ENCODE measurements around the gene LY6G6C.

The LY6G6C gene

DNA sequence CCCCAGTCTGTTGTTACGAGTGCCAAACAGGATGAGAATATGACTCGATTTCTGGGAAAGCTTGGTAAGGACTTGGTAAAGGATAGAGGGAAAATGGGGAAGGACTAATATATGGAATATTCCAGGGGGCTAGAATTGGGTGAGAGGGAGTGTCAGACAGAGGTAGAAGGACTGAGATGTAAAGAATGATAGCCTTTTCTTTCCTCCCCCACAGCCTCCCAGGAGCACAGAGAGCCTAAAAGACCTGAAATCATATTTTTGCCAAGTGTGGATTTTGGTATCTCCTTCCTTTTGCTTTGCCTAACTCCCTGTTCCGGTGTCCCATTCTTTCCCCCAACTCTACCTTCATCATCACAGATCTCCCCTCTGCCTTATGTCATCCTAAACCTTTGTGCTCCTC, 21.3 kb upstream of the LY6G6C start:
- Histone ChIP-seq H3K36me3 (ENCODE audit: insufficient read depth, low read length) (peaks cover 50% of the 10 kb centered on the region), H3K79me2 (ENCODE audit: insufficient read depth, low read length) (no peaks in the 10 kb centered on the region), H3K27me3 (ENCODE audit: insufficient read depth, low read length) (no peaks in the 10 kb centered on the region), H3K9me3 (ENCODE audit: low read length) (no peaks in the 10 kb centered on the region), H3K4me1 (ENCODE audit: insufficient read depth, low read length, severe bottlenecking) (peaks cover 27% of the 10 kb centered on the region), H4K20me1 (ENCODE audit: insufficient read depth, low read length) (no peaks in the 10 kb centered on the region), H3K9ac (ENCODE audit: low read length) (no peak overlapping the region), H2AFZ (ENCODE audit: low read length) (no peak overlapping the region), H3F3A (ENCODE audit: insufficient read depth, low read length) (no peaks in the 10 kb centered on the region), H3K27ac (ENCODE audit: low read depth, low read length, poor library complexity, severe bottlenecking) (no peak overlapping the region), H3K4me2 (ENCODE audit: low read length) (no peak overlapping the region), H3K9me2 (ENCODE audit: low read depth, low read length) (no peaks in the 10 kb centered on the region), H3K4me3 (ENCODE audit: low read depth, low read length, poor library complexity, severe bottlenecking) (no peak overlapping the region)
- TF ChIP-seq, protein P1, sequence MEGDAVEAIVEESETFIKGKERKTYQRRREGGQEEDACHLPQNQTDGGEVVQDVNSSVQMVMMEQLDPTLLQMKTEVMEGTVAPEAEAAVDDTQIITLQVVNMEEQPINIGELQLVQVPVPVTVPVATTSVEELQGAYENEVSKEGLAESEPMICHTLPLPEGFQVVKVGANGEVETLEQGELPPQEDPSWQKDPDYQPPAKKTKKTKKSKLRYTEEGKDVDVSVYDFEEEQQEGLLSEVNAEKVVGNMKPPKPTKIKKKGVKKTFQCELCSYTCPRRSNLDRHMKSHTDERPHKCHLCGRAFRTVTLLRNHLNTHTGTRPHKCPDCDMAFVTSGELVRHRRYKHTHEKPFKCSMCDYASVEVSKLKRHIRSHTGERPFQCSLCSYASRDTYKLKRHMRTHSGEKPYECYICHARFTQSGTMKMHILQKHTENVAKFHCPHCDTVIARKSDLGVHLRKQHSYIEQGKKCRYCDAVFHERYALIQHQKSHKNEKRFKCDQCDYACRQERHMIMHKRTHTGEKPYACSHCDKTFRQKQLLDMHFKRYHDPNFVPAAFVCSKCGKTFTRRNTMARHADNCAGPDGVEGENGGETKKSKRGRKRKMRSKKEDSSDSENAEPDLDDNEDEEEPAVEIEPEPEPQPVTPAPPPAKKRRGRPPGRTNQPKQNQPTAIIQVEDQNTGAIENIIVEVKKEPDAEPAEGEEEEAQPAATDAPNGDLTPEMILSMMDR (IDR thresholded peaks at IDR 0.05; ENCODE audit: low read length): no peak
- TF ChIP-seq EZH2 (IDR thresholded peaks at IDR 0.05; ENCODE audit: borderline replicate concordance, low read length): no peak

DNA sequence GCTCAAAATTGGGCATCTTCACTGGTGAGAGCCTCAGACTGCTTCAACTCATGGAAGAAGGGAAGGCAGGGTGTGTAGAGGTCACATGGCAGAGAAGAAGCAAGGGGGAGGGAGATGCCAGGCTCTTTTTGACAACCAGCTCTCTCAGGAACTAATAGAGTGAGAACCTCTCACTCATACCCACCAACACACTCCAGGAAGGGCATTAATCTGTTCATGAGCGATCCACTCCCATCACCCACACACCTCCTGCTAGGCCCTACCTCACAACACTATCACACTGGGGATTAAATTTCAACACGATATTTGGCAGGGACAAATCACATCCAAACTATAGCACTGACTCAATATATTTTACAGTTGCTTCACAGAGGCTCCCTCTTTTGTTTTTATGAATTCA, 20.3 kb upstream of the LY6G6C start:
- H3K9me3 ChIP-seq (ENCODE audit: low read length): no peaks in the 10 kb centered on the region
- peaks cover 38% of the 10 kb centered on the region for H3K4me1 ChIP-seq (ENCODE audit: insufficient read depth, low read length, severe bottlenecking)
- 0 out of 2 replicates have a peak, but pooled peaks cover under 1% of the 10 kb centered on the region for H3K79me2 ChIP-seq (ENCODE audit: insufficient read depth, low read length)
- H3K4me3 ChIP-seq (ENCODE audit: low read depth, low read length, poor library complexity, severe bottlenecking): no peak overlapping the region
- H3K4me2 ChIP-seq (ENCODE audit: low read length): no peak overlapping the region
- H3K27ac ChIP-seq (ENCODE audit: low read depth, low read length, poor library complexity, severe bottlenecking): peak overlapping the region; percentile 1
- no peak overlapping the region for H3K9ac ChIP-seq (ENCODE audit: low read length)
- no peak for TF ChIP-seq EZH2 (IDR thresholded peaks at IDR 0.05; ENCODE audit: borderline replicate concordance, low read length)
- TF ChIP-seq, protein P1 (IDR thresholded peaks at IDR 0.05; ENCODE audit: low read length): no peak
- 0 out of 2 replicates have a peak, but pooled peaks cover 3% of the 10 kb centered on the region for H3F3A ChIP-seq (ENCODE audit: insufficient read depth, low read length)
- H3K27me3 ChIP-seq (ENCODE audit: insufficient read depth, low read length): no peaks in the 10 kb centered on the region
- peaks cover 39% of the 10 kb centered on the region for H3K36me3 ChIP-seq (ENCODE audit: insufficient read depth, low read length)
- H4K20me1 ChIP-seq (ENCODE audit: insufficient read depth, low read length): no peaks in the 10 kb centered on the region
- H2AFZ ChIP-seq (ENCODE audit: low read length): no peak overlapping the region
- H3K9me2 ChIP-seq (ENCODE audit: low read depth, low read length): no peaks in the 10 kb centered on the region

DNA sequence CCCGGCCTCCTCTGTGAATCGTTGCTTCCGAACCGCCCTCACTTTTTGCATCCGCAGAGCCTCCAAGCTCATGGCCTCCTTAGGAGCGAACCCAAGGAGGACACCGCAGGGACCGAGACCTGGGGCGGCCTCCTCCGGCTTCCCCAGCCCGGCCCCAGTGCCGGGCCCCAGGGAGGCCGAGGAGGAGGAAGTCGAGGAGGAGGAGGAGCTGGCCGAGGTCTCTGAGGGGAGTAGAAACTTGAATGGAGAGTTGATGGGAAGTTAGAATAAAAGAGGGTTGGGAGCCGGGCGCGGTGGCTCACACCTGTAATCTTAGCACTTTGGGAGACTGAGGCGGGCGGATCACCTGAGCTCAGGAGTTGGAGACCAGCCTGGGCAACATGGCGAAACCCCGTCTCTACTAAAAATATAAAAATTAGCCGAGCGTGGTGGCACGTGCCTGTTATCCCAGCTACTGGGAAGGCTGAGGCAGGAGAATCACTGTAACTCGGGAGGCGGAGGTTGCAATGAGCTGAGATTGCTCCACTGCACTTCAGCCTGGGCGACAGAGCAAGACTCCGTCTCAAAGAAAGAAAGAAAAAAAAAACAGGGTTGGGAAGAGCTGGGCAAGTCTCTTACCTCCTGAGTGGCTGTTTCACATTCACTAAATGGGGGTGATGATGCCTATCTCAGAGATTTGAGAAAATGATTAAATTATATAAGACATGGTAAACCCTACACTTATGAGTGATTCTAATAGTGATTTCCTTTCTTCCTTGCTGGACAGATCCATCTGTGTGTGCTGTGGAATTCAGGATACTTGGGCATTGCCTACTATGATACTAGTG, 19.1 kb upstream of the LY6G6C start:
- 0 out of 2 replicates have a peak, but pooled peaks cover 3% of the 10 kb centered on the region for H3F3A ChIP-seq (ENCODE audit: insufficient read depth, low read length)
- H3K36me3 ChIP-seq (ENCODE audit: insufficient read depth, low read length): peaks cover 38% of the 10 kb centered on the region
- H3K27ac ChIP-seq (ENCODE audit: low read depth, low read length, poor library complexity, severe bottlenecking): peak overlapping the region; percentile 85
- no peak overlapping the region for H2AFZ ChIP-seq (ENCODE audit: low read length)
- no peaks in the 10 kb centered on the region for H3K9me2 ChIP-seq (ENCODE audit: low read depth, low read length)
- peaks cover 43% of the 10 kb centered on the region for H3K4me1 ChIP-seq (ENCODE audit: insufficient read depth, low read length, severe bottlenecking)
- peak overlapping the region; percentile 89 for H3K4me2 ChIP-seq (ENCODE audit: low read length)
- H3K4me3 ChIP-seq (ENCODE audit: low read depth, low read length, poor library complexity, severe bottlenecking): peak overlapping the region; percentile 68
- H3K27me3 ChIP-seq (ENCODE audit: insufficient read depth, low read length): no peaks in the 10 kb centered on the region
- peak overlapping the region; percentile 86 for H3K9ac ChIP-seq (ENCODE audit: low read length)
- H3K79me2 ChIP-seq (ENCODE audit: insufficient read depth, low read length): peaks cover 7% of the 10 kb centered on the region; the same call in 1 of the 2 replicates
- H3K9me3 ChIP-seq (ENCODE audit: low read length): no peaks in the 10 kb centered on the region
- no peak for TF ChIP-seq EZH2 (IDR thresholded peaks at IDR 0.05; ENCODE audit: borderline replicate concordance, low read length)
- TF ChIP-seq, protein P1 (IDR thresholded peaks at IDR 0.05; ENCODE audit: low read length): no peak
- H4K20me1 ChIP-seq (ENCODE audit: insufficient read depth, low read length): no peaks in the 10 kb centered on the region
